Ascending aorta (tissue), 2 donors: ENCODE measurements around the gene MISP3. TPM values are rescaled to one million over a fixed set of nuclear protein-coding genes. Genes with fewer than 3 reads are reported as not detected.

Experiments used
- DNase-seq, 2 donors: peaks; one replicate each; pipeline ENCODE4 v3.0.0-alpha.2; 2019; ENCODE audit warnings: low spot score in 2 of 2
- H3K27ac ChIP-seq, 2 donors: fragments of 200-600 bp; sonication (generic); one replicate each; pipeline ENCODE4 v1.5.1; 2016 to 2017; ENCODE audit warnings: mild to moderate bottlenecking in 1 of 2
- H3K27me3 ChIP-seq: fragments of 200-600 bp; sonication (generic); one replicate; pipeline ENCODE4 v1.5.1; 2017
- H3K36me3 ChIP-seq, 2 donors: fragments of 200-600 bp; sonication (generic); one replicate each; pipeline ENCODE4 v1.5.1; 2016
- H3K4me1 ChIP-seq, 2 donors: fragments of 200-600 bp; sonication (generic); one replicate each; pipeline ENCODE4 v1.5.1; 2016 to 2017; ENCODE audit warnings: mild to moderate bottlenecking in 1 of 2
- H3K4me3 ChIP-seq, 2 donors: fragments of 200-600 bp; sonication (generic); one replicate each; pipeline ENCODE4 v1.5.1; 2016 to 2017; ENCODE audit warnings: mild to moderate bottlenecking in 1 of 2
- H3K9me3 ChIP-seq, 2 donors: fragments of 200-600 bp; sonication (generic); one replicate each; pipeline ENCODE4 v1.5.1; 2016
- CTCF ChIP-seq, 3 experiments: fragments of 200-600 bp in 2 of 3; fragments of 450-650 bp in 1 of 3; sonication (generic) in 2 of 3; IDR thresholded peaks; one replicate each; pipeline ENCODE4 v1.5.1; 2016 to 2019; ENCODE audit warnings: antibody characterized with exemption in 3 of 3, mild to moderate bottlenecking in 1 of 3, moderate library complexity in 1 of 3
- intact Hi-C: fragments of 100-400 bp; cut with DNase I; formaldehyde crosslinking; loops from one replicate; pipeline ENCODE4 v1.15.1; 2023
- total RNA-seq: library from RNA; depleted of rRNA; stranded (reverse); fragments of >200 nt; gene quantifications from one replicate; pipeline ENCODE4 v1.1.0, GENCODE V29; 2016

MISP3 gene
- total RNA-seq, 1 donor from 2014 or later: 6.0 TPM

GRCh38 chr19:14119146-14119545, 46.6 kb downstream of the MISP3 start:
- H3K9me3 ChIP-seq: no peaks in the 10 kb centered on the region
- H3K4me1 ChIP-seq: peaks cover 13 to 37% of the 10 kb centered on the region in 2 donors
- no peak for DNase-seq
- H3K27me3 ChIP-seq: no peaks in the 10 kb centered on the region
- peak overlapping the region; percentile 92 to 99 for H3K27ac ChIP-seq
- TF ChIP-seq CTCF (IDR thresholded peaks at IDR 0.05): no peak
- H3K36me3 ChIP-seq: no peaks in the 10 kb centered on the region
- intact Hi-C loops: loop anchor here (2.0 to 5.0 kb wide), 3 partner anchors 28 to 167 kb away; partner anchors contain the start of genes DCAF15, RFX1 and SAMD1
- peak overlapping the region; percentile 63 to 66 for H3K4me3 ChIP-seq

- Histone ChIP-seq H3K9me3 (no peaks in the 10 kb centered on the region), H3K4me3 (no peak overlapping the region), H3K36me3 (no peaks in the 10 kb centered on the region), H3K27me3 (no peaks in the 10 kb centered on the region), H3K4me1 (peaks cover 8 to 30% of the 10 kb centered on the region in 2 donors), H3K27ac (peak overlapping the region; percentile 92 to 99)
- no peak for DNase-seq
- intact Hi-C loops: loop anchor here (2.0 to 5.0 kb wide), 3 partner anchors 29 to 168 kb away; partner anchors contain the start of genes DCAF15, RFX1 and SAMD1
- TF ChIP-seq CTCF (IDR thresholded peaks at IDR 0.05): no peak
These were observed 47.3 kb downstream of the MISP3 start for GRCh38 chr19:14119644-14120496.

GRCh38 chr19:14120497-14120780, 47.9 kb downstream of the MISP3 start:
- Histone ChIP-seq H3K9me3 (no peaks in the 10 kb centered on the region), H3K4me3 (no peak overlapping the region), H3K27me3 (no peaks in the 10 kb centered on the region), H3K36me3 (no peaks in the 10 kb centered on the region), H3K27ac (peak overlapping the region; percentile 92 to 99), H3K4me1 (peaks cover 8 to 28% of the 10 kb centered on the region in 2 donors)
- no peak for DNase-seq
- TF ChIP-seq CTCF (IDR thresholded peaks at IDR 0.05): no peak
- intact Hi-C loops: no loop called here

GRCh38 chr19:14122924-14123323, 50.3 kb downstream of the MISP3 start:
- peaks cover 8 to 15% of the 10 kb centered on the region in 2 donors for H3K4me1 ChIP-seq
- intact Hi-C loops: no loop called here
- no peaks in the 10 kb centered on the region for H3K27me3 ChIP-seq
- no peak overlapping the region for H3K27ac ChIP-seq
- DNase-seq: no peak
- H3K4me3 ChIP-seq: no peak overlapping the region
- TF ChIP-seq CTCF (IDR thresholded peaks at IDR 0.05): no peak
- H3K9me3 ChIP-seq: no peaks in the 10 kb centered on the region
- H3K36me3 ChIP-seq: no peaks in the 10 kb centered on the region

Other genes starting within 250 kb of the MISP3 start
- not detected for gene NANOS3, start 195.7 kb upstream of the MISP3 start, total RNA-seq
- not detected for gene BRME1, start 166.7 kb upstream of the MISP3 start, total RNA-seq
- 128 TPM for gene CC2D1A, start 166.6 kb upstream of the MISP3 start, total RNA-seq
- 12.9 TPM for gene PODNL1, start 134.4 kb upstream of the MISP3 start, total RNA-seq
- gene DCAF15, start 120.3 kb upstream of the MISP3 start, total RNA-seq: 35.0 TPM
- gene RFX1, start 66.5 kb upstream of the MISP3 start, total RNA-seq: 3.3 TPM
- not detected for gene RLN3, start 44.6 kb upstream of the MISP3 start, total RNA-seq
- 4.2 TPM for gene IL27RA, start 41.0 kb upstream of the MISP3 start, total RNA-seq
- 1.7 TPM for gene PALM3, start 10.7 kb upstream of the MISP3 start, total RNA-seq
- not detected for gene C19orf67, start 13.0 kb downstream of the MISP3 start, total RNA-seq
- gene SAMD1, start 18.0 kb downstream of the MISP3 start, total RNA-seq: 9.4 TPM
- 92.6 TPM for gene PRKACA, start 45.0 kb downstream of the MISP3 start, total RNA-seq
- 7.8 TPM for gene ASF1B, start 63.8 kb downstream of the MISP3 start, total RNA-seq
- gene ADGRL1, start 133.4 kb downstream of the MISP3 start, total RNA-seq: 26.0 TPM